Adrenal gland (tissue), 12 donors: ENCODE results near the gene ASMTL. TPM values are rescaled to one million over a fixed set of nuclear protein-coding genes. Genes with fewer than 3 reads are reported as not detected.

ENCODE experiments used
- DNase-seq, 7 donors: peaks; one replicate each; pipeline ENCODE4 v3.0.0-alpha.2; 2019 to 2020
- H3K27ac ChIP-seq, 5 donors: fragments of 200-600 bp; sonication (generic) in 4 of 5; 1 replicate in 3 of 5; 2 replicates in 2 of 5; pipeline versions ENCODE4 v1.5.1 to v1.8.0; 2016 to 2020; ENCODE audit warnings: mild to moderate bottlenecking in 1 of 5
- H3K27me3 ChIP-seq: fragments of 200-600 bp; 2 replicates; pipeline ENCODE4 v1.8.0; 2021
- H3K36me3 ChIP-seq, 2 donors: fragments of 200-600 bp; replicated peaks in 1 of 2; 1 replicate in 1 of 2; 2 replicates in 1 of 2; pipeline versions ENCODE4 v1.5.1 to v1.8.0; 2018 to 2022
- H3K4me1 ChIP-seq, 2 donors: fragments of 200-600 bp; replicated peaks in 1 of 2; 1 replicate in 1 of 2; 2 replicates in 1 of 2; pipeline versions ENCODE4 v1.5.1 to v1.8.0; 2018 to 2021
- H3K4me3 ChIP-seq, 4 donors: fragments of 200-600 bp; sonication (generic) in 3 of 4; one replicate each; pipeline ENCODE4 v1.5.1; 2016 to 2018
- H3K9me3 ChIP-seq, 3 donors: fragments of 200-600 bp; sonication (generic) in 1 of 3; replicated peaks in 1 of 3; 1 replicate in 2 of 3; 2 replicates in 1 of 3; pipeline versions ENCODE4 v1.5.1 to v1.8.0; 2016 to 2021
- CTCF ChIP-seq, 6 experiments: fragments of 450-650 bp in 4 of 6; fragments of 200-600 bp in 2 of 6; sonication (generic) in 1 of 6; IDR thresholded peaks; 1 replicate in 5 of 6; 2 replicates in 1 of 6; pipeline versions ENCODE4 v1.5.1 to v1.8.0; 2016 to 2021; ENCODE audit warnings: antibody characterized with exemption in 6 of 6, mild to moderate bottlenecking in 2 of 6, moderate library complexity in 1 of 6
- POLR2A ChIP-seq, 2 donors: fragments of 450-650 bp; IDR thresholded peaks; one replicate each; pipeline ENCODE4 v1.6.1; 2017; ENCODE audit warnings: antibody characterized with exemption in 2 of 2, mild to moderate bottlenecking in 2 of 2, moderate library complexity in 1 of 2
- WGBS, 4 donors: extraction: QIAGEN DNeasy Blood & Tissue Kit in 2 of 4; methylation state at CpG; one replicate each; pipeline versions ENCODE4 v1.1.5 to v1.1.7; 2013 to 2017; 5-methylcytosine and 5-hydroxymethylcytosine counted together
- intact Hi-C, 2 donors: fragments of 100-400 bp; cut with DNase I; formaldehyde crosslinking; loops; one replicate each; pipeline versions ENCODE4 v1.14.1 to v1.15.0; 2022 to 2023
- polyA plus RNA-seq, 3 donors: library from polyadenylated mRNA; stranded (reverse); fragments of 200-250 nt in 2 of 3; fragments of 350-450 nt in 1 of 3; fragmentation: Illumina TruSeq in 1 of 3; extraction: RNeasy Lipid Tissue Mini Kit (QIAGEN cat#74804) in 1 of 3; gene quantifications; one replicate each; pipeline ENCODE4 v1.2.3, GENCODE V29; 2013 to 2014
- total RNA-seq, 9 donors: library from RNA; depleted of rRNA in 4 of 9; stranded (reverse); fragments of >200 nt in 4 of 9; fragments of 120-200 nt in 1 of 9; fragmentation: NEBNext Ultra II Directional in 1 of 9; extraction: Animal tissue kit (Norgen Biotek cat#: 25700) in 1 of 9; gene quantifications; one replicate each; pipeline versions ENCODE4 v1.1.0 to v1.2.4, GENCODE V29; 2013 to 2023
- donor health status: healthy with polysubstance abuse.
- donor health status: Bipolar disorder and iron deficiency.
- donor health status: DM: yes; HTN: yes; CAD: no.
- donor health status: DM: no; HTN: no; CAD: no.
- donor health status: DM: no; HTN: no; CAD: no.
- donor health status: DM: yes; HTN: yes; CAD: no.

Gene ASMTL
- total and polyA plus RNA-seq, 12 donors: 7.9 to 35.5 (median 30.9) TPM

- 86 to 95% (median 93%) methylated on average over 19 to 29 of the region's 29 CpGs for WGBS, 4 donors
- peak in 3 of 7 donors; percentile 0 to 47 (median 13) for DNase-seq
- no peak overlapping the region for H3K4me3 ChIP-seq
Observed at GRCh38 chrX:1397441-1398270, 55.1 kb downstream of the ASMTL start.

DNA sequence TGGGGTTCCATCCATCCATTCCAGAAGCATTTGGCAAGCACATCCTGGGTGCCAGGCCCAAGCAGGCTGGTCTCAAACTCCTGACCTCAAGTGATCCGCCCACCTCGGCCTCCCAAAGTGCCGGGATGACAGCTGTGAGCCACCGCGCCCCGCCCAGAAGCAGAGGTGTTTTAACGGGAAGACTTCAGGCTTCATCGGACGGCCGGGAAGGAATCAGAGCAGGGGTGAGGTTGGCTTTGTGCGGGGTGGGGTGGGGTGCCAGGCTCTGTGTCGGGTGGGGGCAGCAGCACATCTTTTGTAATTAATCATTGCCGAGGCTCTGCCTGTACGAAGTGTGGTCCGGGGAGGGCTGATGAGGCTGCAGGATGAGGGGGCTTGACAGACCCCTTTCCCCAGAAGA, 55.7 kb downstream of the ASMTL start:
- H3K27me3 ChIP-seq: no peaks in the 10 kb centered on the region
- H3K27ac ChIP-seq: no peak overlapping the region
- no peak overlapping the region for H3K4me3 ChIP-seq
- intact Hi-C loops: loop anchor here (10.0 kb wide), 2 partner anchors 48 to 72 kb away; no protein-coding TSS in a partner anchor
- TF ChIP-seq CTCF (IDR thresholded peaks at IDR 0.05) (no peak), POLR2A (IDR thresholded peaks at IDR 0.05) (no peak)
- H3K9me3 ChIP-seq: no peaks in the 10 kb centered on the region
- no peaks in the 10 kb centered on the region for H3K36me3 ChIP-seq
- WGBS, 4 donors: 83 to 92% (median 88%) methylated on average over 11 to 15 of the region's 15 CpGs
- DNase-seq: peak in 4 of 7 donors; percentile 1 to 53 (median 16)
- no peaks in the 10 kb centered on the region for H3K4me1 ChIP-seq

More at GRCh38 chrX:1397441-1398270, 55.1 kb downstream of the ASMTL start:
- Histone ChIP-seq H3K27me3 (no peaks in the 10 kb centered on the region), H3K4me1 (no peaks in the 10 kb centered on the region), H3K9me3 (no peaks in the 10 kb centered on the region), H3K36me3 (no peaks in the 10 kb centered on the region), H3K27ac (no peak overlapping the region)
- TF ChIP-seq CTCF (IDR thresholded peaks at IDR 0.05): no peak
- TF ChIP-seq POLR2A (IDR thresholded peaks at IDR 0.05): no peak
- intact Hi-C loops: loop anchor here (10.0 kb wide), 2 partner anchors 47 to 73 kb away; no protein-coding TSS in a partner anchor

- Histone ChIP-seq H3K36me3 (peaks cover 0 to 2% of the 10 kb centered on the region in 2 donors), H3K27ac (no peak overlapping the region), H3K4me3 (no peak overlapping the region), H3K4me1 (peaks cover 4 to 5% of the 10 kb centered on the region in 2 donors), H3K9me3 (no peaks in the 10 kb centered on the region), H3K27me3 (no peaks in the 10 kb centered on the region)
- no peak for TF ChIP-seq CTCF (IDR thresholded peaks at IDR 0.05)
- TF ChIP-seq POLR2A (IDR thresholded peaks at IDR 0.05): no peak
- peak in 1 of 7 donors; percentile 28 for DNase-seq
- 96 to 99% (median 98%) methylated on average over 5 of the region's 5 CpGs for WGBS, 4 donors
- intact Hi-C loops: loop anchor here (10.0 kb wide), 2 partner anchors 49 to 71 kb away; no protein-coding TSS in a partner anchor
Observed at GRCh38 chrX:1395646-1396216, 57.0 kb downstream of the ASMTL start.
